Measurements from ENCODE around the gene MVD. TPM values are rescaled to one million over a fixed set of nuclear protein-coding genes. Genes with fewer than 3 reads are reported as not detected.

Gene MVD
- total and polyA plus RNA-seq, 2 of the 4 experiments (the other 2 are of a cell fraction) = 18.3 to 28.4 TPM

DNA sequence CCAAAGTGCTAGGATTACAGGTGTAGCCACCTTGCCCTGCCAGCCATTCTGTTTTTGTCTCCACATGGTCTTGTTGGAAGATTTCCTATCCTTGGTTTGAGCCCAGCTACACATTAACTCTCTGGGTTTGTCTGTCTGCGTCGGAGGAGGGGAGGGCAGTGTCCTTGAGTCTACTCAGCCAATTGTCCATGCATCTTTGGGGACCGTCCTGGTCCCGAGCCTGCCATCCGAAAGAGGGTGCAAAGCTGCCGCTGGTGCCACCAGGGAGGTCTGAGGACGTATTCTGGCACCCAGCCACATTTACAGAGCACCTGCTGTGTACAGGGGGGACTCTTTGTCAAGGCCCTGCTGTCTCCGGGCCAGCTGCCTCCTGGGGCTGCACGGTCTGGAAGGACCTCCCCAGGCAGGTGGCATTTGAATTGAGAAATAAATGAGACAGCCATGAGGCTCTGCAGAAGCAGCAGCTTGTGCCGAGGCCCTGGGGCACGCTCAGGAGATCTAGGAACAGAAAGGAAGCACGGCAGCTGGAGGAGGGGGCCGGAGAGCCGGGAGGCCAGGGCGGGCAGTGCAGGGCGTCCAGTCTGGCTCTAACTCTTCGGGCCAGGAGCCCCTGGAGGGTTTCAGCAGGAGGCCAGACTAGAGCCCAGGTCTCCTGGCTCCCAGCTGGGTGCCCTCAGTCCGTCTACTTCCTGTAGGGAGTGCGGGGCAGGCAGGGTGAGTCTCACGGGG lies 13.5 kb downstream of the MVD start:
- peaks cover 2% of the 10 kb centered on the region for H3K36me3 ChIP-seq (ENCODE audit: control insufficient read depth, insufficient read depth, low read length)
- in situ Hi-C loops (cut with MboI; ENCODE audit: low sequenced_read_pairs) (no loop called here), intact Hi-C loops (cut with micrococcal nuclease) (no loop called here), dilution Hi-C loops (cut with HindIII; ENCODE audit: low sequenced_read_pairs, unreplicated experiment) (no loop called here)
- no peaks in the 10 kb centered on the region for H3K9me3 ChIP-seq (ENCODE audit: control insufficient read depth, insufficient read depth, low read length)
- no peak overlapping the region for H4K5ac ChIP-seq (ENCODE audit: low read depth, low read length)
- H3K56ac ChIP-seq (ENCODE audit: extremely low read depth, insufficient read depth, low read length) = no peak overlapping the region
- no peak overlapping the region for H3K18ac ChIP-seq (ENCODE audit: low read depth, low read length)
- ChIA-PET POLR2A (ENCODE audit: unreplicated experiment) (no interaction called here), CTCF (no interaction called here)
- H2AK5ac ChIP-seq (ENCODE audit: low read depth, low read length) = no peak overlapping the region
- no peak overlapping the region for H2AFZ ChIP-seq (replicated peaks; ENCODE audit: low read length, poor library complexity)
- BruUV-seq (replicated peaks) = no TSS peak
- H3K27me3 ChIP-seq (ENCODE audit: control insufficient read depth, insufficient read depth, low read length) = no peaks in the 10 kb centered on the region
- peaks cover 3% of the 10 kb centered on the region for H4K20me1 ChIP-seq (ENCODE audit: insufficient read depth, low read length)
- no peaks in the 10 kb centered on the region for H3K9me1 ChIP-seq (ENCODE audit: insufficient read depth, low read length)
- H2AK9ac ChIP-seq (replicated peaks; ENCODE audit: low read depth, low read length, poor library complexity) = peak overlapping the region; percentile 97
- no peak overlapping the region for H3K14ac ChIP-seq (replicated peaks; ENCODE audit: low read depth, low read length)
- no peak overlapping the region for H2BK5ac ChIP-seq (ENCODE audit: low read depth, low read length, poor library complexity, severe bottlenecking)
- H4K8ac ChIP-seq (ENCODE audit: low read depth in 2 of 2, low read length in 2 of 2) = no peak overlapping the region
- H3K4ac ChIP-seq (ENCODE audit: low read depth, low read length) = no peak overlapping the region
- H2BK20ac ChIP-seq (ENCODE audit: low read depth, low read length) = no peak overlapping the region
- H2BK120ac ChIP-seq (ENCODE audit: low read depth, low read length) = no peak overlapping the region
- H3K4me3 ChIP-seq (ENCODE audit: insufficient read depth, low read depth, low read length) = no peak overlapping the region
- 84% methylated on average over 5 of the region's 20 CpGs; no CpG with 5 or more reads in 1 of the 2 experiments for WGBS, 2 experiments (ENCODE audit: extremely low coverage in 2 of 2, insufficient read length in 1 of 2)
- TF ChIP-seq SMC3 (IDR thresholded peaks at IDR 0.05; ENCODE audit: low read depth, low read length) (no peak), MAFK (IDR thresholded peaks at IDR 0.05; ENCODE audit: low read depth, low read length) (no peak), MXI1 (IDR thresholded peaks at IDR 0.05; ENCODE audit: borderline replicate concordance, low read depth, low read length) (no peak), MAZ (IDR thresholded peaks at IDR 0.05; ENCODE audit: borderline replicate concordance, low read depth, low read length) (no peak), FOS (IDR thresholded peaks at IDR 0.05; ENCODE audit: low read depth, low read length) (no peak), CEBPB (IDR thresholded peaks at IDR 0.05; ENCODE audit: low read depth, low read length) (no peak), CHD1 (IDR thresholded peaks at IDR 0.05; ENCODE audit: low read depth, low read length) (no peak), RCOR1 (IDR thresholded peaks at IDR 0.05; ENCODE audit: insufficient replicate concordance, low read length) (no peak), POLR2A (IDR thresholded peaks at IDR 0.05; ENCODE audit: low read depth, low read length) (no peak)
- TF ChIP-seq, protein P1, sequence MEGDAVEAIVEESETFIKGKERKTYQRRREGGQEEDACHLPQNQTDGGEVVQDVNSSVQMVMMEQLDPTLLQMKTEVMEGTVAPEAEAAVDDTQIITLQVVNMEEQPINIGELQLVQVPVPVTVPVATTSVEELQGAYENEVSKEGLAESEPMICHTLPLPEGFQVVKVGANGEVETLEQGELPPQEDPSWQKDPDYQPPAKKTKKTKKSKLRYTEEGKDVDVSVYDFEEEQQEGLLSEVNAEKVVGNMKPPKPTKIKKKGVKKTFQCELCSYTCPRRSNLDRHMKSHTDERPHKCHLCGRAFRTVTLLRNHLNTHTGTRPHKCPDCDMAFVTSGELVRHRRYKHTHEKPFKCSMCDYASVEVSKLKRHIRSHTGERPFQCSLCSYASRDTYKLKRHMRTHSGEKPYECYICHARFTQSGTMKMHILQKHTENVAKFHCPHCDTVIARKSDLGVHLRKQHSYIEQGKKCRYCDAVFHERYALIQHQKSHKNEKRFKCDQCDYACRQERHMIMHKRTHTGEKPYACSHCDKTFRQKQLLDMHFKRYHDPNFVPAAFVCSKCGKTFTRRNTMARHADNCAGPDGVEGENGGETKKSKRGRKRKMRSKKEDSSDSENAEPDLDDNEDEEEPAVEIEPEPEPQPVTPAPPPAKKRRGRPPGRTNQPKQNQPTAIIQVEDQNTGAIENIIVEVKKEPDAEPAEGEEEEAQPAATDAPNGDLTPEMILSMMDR (conservative IDR thresholded peaks at IDR 0.05; ENCODE audit: low read depth, low read length) = no peak
- TF ChIP-seq, protein P2, sequence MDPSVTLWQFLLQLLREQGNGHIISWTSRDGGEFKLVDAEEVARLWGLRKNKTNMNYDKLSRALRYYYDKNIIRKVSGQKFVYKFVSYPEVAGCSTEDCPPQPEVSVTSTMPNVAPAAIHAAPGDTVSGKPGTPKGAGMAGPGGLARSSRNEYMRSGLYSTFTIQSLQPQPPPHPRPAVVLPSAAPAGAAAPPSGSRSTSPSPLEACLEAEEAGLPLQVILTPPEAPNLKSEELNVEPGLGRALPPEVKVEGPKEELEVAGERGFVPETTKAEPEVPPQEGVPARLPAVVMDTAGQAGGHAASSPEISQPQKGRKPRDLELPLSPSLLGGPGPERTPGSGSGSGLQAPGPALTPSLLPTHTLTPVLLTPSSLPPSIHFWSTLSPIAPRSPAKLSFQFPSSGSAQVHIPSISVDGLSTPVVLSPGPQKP (IDR thresholded peaks at IDR 0.05; ENCODE audit: borderline replicate concordance, low read depth, low read length) = no peak
- DNase-seq (no peak), ATAC-seq (ENCODE audit: low read depth) (no peak)
- H2BK15ac ChIP-seq (ENCODE audit: low read depth, low read length) = no peak overlapping the region
- no peak overlapping the region for H3K23ac ChIP-seq (ENCODE audit: low read depth, low read length)
- H3K27ac ChIP-seq (ENCODE audit: insufficient read depth, low read length) = no peak overlapping the region
- H3K4me2 ChIP-seq (ENCODE audit: low read depth, low read length) = no peak overlapping the region; the same call in 1 of the 2 replicates
- H3K4me1 ChIP-seq (ENCODE audit: control insufficient read depth, insufficient read depth, low read length) = peaks cover 5% of the 10 kb centered on the region; the same call in 1 of the 2 replicates
- peaks cover 0 to 20% of the 10 kb centered on the region in 2 experiments; a peak in 1 of 4 replicates for H3K79me1 ChIP-seq (ENCODE audit: low read depth in 1 of 2, low read length in 2 of 2)
- H4K91ac ChIP-seq (ENCODE audit: insufficient read depth, low read depth, low read length) = no peak overlapping the region
- no peak overlapping the region for H3K9ac ChIP-seq (ENCODE audit: low read depth, low read length)
